Sigmoid colon (tissue), 4 donors: ENCODE data around the gene MSANTD2.

Experiments
- CTCF ChIP-seq, 4 experiments: fragments of 450-650 bp in 3 of 4; fragments of 200-600 bp in 1 of 4; IDR thresholded peaks; one replicate each; pipeline ENCODE4 v1.5.1; 2016 to 2019; ENCODE audit warnings: antibody characterized with exemption in 4 of 4, mild to moderate bottlenecking in 3 of 4, moderate library complexity in 2 of 4
- EP300 ChIP-seq, 4 donors: sonication (generic); formaldehyde crosslinking; IDR thresholded peaks; one replicate each; pipeline ENCODE4 v1.6.1; 2017; ENCODE audit warnings: antibody characterized with exemption in 4 of 4
- POLR2A ChIP-seq, 2 donors: fragments of 450-650 bp; IDR thresholded peaks; one replicate each; pipeline ENCODE4 v1.6.1; 2016; ENCODE audit warnings: antibody characterized with exemption in 2 of 2, mild to moderate bottlenecking in 2 of 2, moderate library complexity in 2 of 2
- POLR2AphosphoS5 ChIP-seq, 4 donors: sonication (generic); formaldehyde crosslinking; IDR thresholded peaks; one replicate each; pipeline ENCODE4 v1.6.1; 2017; ENCODE audit warnings: antibody characterized with exemption in 4 of 4

- TF ChIP-seq CTCF (IDR thresholded peaks at IDR 0.05): no peak
- TF ChIP-seq POLR2AphosphoS5 (IDR thresholded peaks at IDR 0.05): no peak
- TF ChIP-seq POLR2A (IDR thresholded peaks at IDR 0.05): no peak
- TF ChIP-seq EP300 (IDR thresholded peaks at IDR 0.05): no peak
Observed at GRCh38 chr11:124749912-124750311, 50.3 kb downstream of the MSANTD2 start.
